SU-DHL-6 (cell line): ENCODE data around the gene NAV2.

ENCODE experiments used
- H2AFZ ChIP-seq: fragments of 200-600 bp; sonication (generic); 2 replicates; pipeline ENCODE4 v1.6.1; 2014; ENCODE audit warnings: low read depth, mild to moderate bottlenecking, moderate library complexity, mixed read lengths, antibody characterized with exemption, low read length; ENCODE audit not compliant: severe bottlenecking
- H3F3A ChIP-seq: fragments of 200-600 bp; shearing (Covaris generic); 2 replicates; pipeline ENCODE4 v1.6.0; 2016; ENCODE audit warnings: antibody characterized with exemption, mild to moderate bottlenecking; ENCODE audit not compliant: insufficient read depth
- H3K27ac ChIP-seq: fragments of 200-600 bp; sonication (generic); 2 replicates; pipeline ENCODE4 v1.5.1; 2016; ENCODE audit warnings: low read depth, mild to moderate bottlenecking, low read length, moderate library complexity, mixed read lengths
- H3K27me3 ChIP-seq: fragments of 200-600 bp; sonication (generic), shearing (Covaris generic); 2 replicates; pipeline ENCODE4 v1.6.0; 2014; ENCODE audit warnings: mild to moderate bottlenecking, low read length
- H3K36me3 ChIP-seq: fragments of 200-600 bp; sonication (generic); 2 replicates; pipeline ENCODE4 v1.6.1; 2014; ENCODE audit warnings: mild to moderate bottlenecking, low read length, mixed read lengths
- H3K4me2 ChIP-seq: fragments of 300-600, 200-600 bp; shearing (Covaris generic), sonication (generic); 2 replicates; pipeline ENCODE4 v1.6.0; 2014; ENCODE audit warnings: low read length, low read depth, mild to moderate bottlenecking; ENCODE audit not compliant: poor library complexity, severe bottlenecking
- H3K4me3 ChIP-seq: fragments of 200-600 bp; sonication (generic); 2 replicates; pipeline ENCODE4 v1.5.1; 2014; ENCODE audit warnings: antibody characterized with exemption, low read length, mild to moderate bottlenecking, mixed read lengths; ENCODE audit not compliant: insufficient read depth, poor library complexity, severe bottlenecking
- H3K79me2 ChIP-seq: fragments of 200-600 bp; sonication (generic); 2 replicates; pipeline ENCODE4 v1.6.1; 2014; ENCODE audit warnings: mild to moderate bottlenecking, low read length, moderate library complexity; ENCODE audit not compliant: insufficient read depth
- H3K9ac ChIP-seq: fragments of 200-600 bp; sonication (generic); 2 replicates; pipeline ENCODE4 v1.7.0; 2014; ENCODE audit warnings: mild to moderate bottlenecking, low read length
- H3K9me2 ChIP-seq: fragments of 200-600 bp; sonication (generic); replicated peaks from 2 replicates; pipeline ENCODE4 v1.6.1; 2014; ENCODE audit warnings: low read length; ENCODE audit not compliant: insufficient read depth
- H3K9me3 ChIP-seq: fragments of 200-600 bp; sonication (generic); 2 replicates; pipeline ENCODE4 v1.6.1; 2014; ENCODE audit warnings: low read length, mixed read lengths; ENCODE audit not compliant: insufficient read depth
- H4K20me1 ChIP-seq: fragments of 200-600 bp; sonication (generic); 2 replicates; pipeline ENCODE4 v1.6.1; 2014; ENCODE audit warnings: low read depth, mild to moderate bottlenecking, antibody characterized with exemption, low read length, moderate library complexity, mixed read lengths
- EZH2phosphoT487 ChIP-seq: fragments of 200-600 bp; sonication (generic), shearing (Covaris generic); conservative IDR thresholded peaks from 2 replicates; pipeline ENCODE4 v1.6.1; 2018; ENCODE audit warnings: mild to moderate bottlenecking, antibody characterized with exemption, low read length, moderate library complexity, mixed read lengths
- TF ChIP-seq, protein P1 (sequence below): fragments of 200-600 bp; sonication (generic); IDR thresholded peaks from one replicate; pipeline ENCODE4 v1.5.1; 2017; ENCODE audit warnings: antibody characterized with exemption, mild to moderate bottlenecking, low read length, moderate library complexity; ENCODE audit not compliant: insufficient read depth, poor library complexity, severe bottlenecking

Gene NAV2

DNA sequence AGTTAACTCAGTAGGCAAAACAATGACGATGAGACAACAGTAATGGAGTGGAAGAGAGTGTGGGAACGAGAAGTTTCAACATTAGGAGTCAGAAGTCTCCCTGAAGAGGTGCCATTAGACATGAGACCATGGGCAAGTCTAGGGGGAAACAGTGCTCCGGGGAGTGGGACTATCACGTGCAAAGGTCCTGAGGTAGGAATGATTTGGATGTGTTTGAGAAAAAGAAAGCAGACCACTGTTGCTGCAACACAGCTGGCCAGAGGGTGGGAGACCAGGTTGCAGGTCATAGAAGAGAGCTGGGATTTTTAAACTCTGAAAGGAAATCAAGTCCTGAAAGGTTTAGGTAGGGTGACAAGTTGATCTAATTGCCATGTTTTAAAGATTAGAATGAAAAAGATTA, 63.0 kb downstream of the NAV2 start:
- Histone ChIP-seq H3K9me2 (no peaks in the 10 kb centered on the region), H3K4me2 (no peak overlapping the region), H3K36me3 (no peaks in the 10 kb centered on the region), H3K27me3 (no peaks in the 10 kb centered on the region), H3F3A (no peaks in the 10 kb centered on the region), H3K79me2 (no peaks in the 10 kb centered on the region), H3K4me3 (no peak overlapping the region), H2AFZ (no peak overlapping the region), H3K9ac (no peak overlapping the region), H3K27ac (no peak overlapping the region), H3K9me3 (no peaks in the 10 kb centered on the region), H4K20me1 (no peaks in the 10 kb centered on the region)
- TF ChIP-seq EZH2phosphoT487, result no peak
- TF ChIP-seq, protein P1, sequence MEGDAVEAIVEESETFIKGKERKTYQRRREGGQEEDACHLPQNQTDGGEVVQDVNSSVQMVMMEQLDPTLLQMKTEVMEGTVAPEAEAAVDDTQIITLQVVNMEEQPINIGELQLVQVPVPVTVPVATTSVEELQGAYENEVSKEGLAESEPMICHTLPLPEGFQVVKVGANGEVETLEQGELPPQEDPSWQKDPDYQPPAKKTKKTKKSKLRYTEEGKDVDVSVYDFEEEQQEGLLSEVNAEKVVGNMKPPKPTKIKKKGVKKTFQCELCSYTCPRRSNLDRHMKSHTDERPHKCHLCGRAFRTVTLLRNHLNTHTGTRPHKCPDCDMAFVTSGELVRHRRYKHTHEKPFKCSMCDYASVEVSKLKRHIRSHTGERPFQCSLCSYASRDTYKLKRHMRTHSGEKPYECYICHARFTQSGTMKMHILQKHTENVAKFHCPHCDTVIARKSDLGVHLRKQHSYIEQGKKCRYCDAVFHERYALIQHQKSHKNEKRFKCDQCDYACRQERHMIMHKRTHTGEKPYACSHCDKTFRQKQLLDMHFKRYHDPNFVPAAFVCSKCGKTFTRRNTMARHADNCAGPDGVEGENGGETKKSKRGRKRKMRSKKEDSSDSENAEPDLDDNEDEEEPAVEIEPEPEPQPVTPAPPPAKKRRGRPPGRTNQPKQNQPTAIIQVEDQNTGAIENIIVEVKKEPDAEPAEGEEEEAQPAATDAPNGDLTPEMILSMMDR, result no peak

DNA sequence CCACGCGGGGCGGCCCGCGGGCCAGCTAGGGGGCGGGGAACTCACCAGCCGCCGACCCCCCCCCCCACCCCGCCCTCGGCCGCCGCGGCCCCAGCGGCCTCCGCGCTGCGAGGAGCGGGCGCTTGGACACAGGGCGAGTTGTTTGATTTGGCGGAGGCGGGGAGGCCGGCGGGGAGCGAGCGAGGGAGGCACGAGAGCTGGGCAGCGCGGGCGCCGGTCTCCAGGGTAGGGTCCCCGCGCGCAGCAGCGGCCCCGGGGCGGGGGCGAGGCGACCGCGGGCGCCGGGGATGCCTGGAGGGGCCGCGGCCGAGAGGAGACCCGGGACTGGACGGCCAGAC, 64.4 kb downstream of the NAV2 start:
- Histone ChIP-seq H2AFZ (no peak overlapping the region), H3F3A (no peaks in the 10 kb centered on the region), H3K27me3 (no peaks in the 10 kb centered on the region), H3K9me3 (no peaks in the 10 kb centered on the region), H3K9ac (no peak overlapping the region), H3K79me2 (no peaks in the 10 kb centered on the region), H3K36me3 (no peaks in the 10 kb centered on the region), H3K9me2 (no peaks in the 10 kb centered on the region), H3K4me2 (no peak overlapping the region), H3K27ac (no peak overlapping the region), H4K20me1 (no peaks in the 10 kb centered on the region), H3K4me3 (no peak overlapping the region)
- TF ChIP-seq, protein P1, result no peak
- no peak for TF ChIP-seq EZH2phosphoT487

DNA sequence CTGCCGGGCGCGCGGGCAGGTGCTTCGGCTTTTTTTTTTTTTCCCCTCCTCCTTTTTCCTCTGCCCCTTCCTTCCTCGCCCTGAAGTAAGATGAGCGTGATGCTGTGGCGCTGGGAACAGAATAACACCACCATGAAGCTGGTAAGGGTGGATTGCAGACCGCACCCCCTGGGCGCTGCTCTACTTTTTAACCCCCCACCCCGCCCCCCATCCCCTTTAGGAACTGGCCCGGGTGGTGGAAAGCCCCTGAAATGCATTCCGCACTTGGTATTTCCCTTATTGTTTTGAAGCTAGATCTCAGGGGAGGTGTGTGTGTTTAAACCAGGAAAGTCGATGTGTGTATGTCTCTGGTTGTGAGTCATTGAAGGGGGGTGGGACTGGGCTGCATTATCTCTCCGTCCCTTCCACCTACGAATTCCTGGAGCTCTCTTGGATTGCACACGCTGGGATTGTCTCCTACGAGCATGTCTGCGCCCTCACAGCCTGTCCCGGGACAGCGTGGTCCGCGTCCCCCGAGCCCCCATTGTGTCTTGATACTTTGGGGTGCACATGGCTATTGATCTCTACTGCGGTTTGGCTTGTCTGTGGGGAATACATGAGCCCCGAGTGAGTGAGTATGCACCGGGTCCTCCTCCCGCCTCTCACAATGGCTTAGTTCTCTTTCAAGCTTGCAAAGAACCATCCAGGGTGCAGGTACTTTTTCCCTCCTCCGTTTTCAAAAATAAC, 64.9 kb downstream of the NAV2 start:
- no peak overlapping the region for H3K4me3 ChIP-seq
- no peak overlapping the region for H3K9ac ChIP-seq
- H4K20me1 ChIP-seq, result no peaks in the 10 kb centered on the region
- no peaks in the 10 kb centered on the region for H3K9me3 ChIP-seq
- H3K36me3 ChIP-seq, result no peaks in the 10 kb centered on the region
- no peaks in the 10 kb centered on the region for H3F3A ChIP-seq
- H3K79me2 ChIP-seq, result no peaks in the 10 kb centered on the region
- no peak for TF ChIP-seq EZH2phosphoT487
- 0 out of 2 replicates have a peak, but pooled peaks cover 4% of the 10 kb centered on the region for H3K27me3 ChIP-seq
- no peak overlapping the region for H3K27ac ChIP-seq
- no peak overlapping the region for H3K4me2 ChIP-seq
- no peak overlapping the region for H2AFZ ChIP-seq
- H3K9me2 ChIP-seq, result no peaks in the 10 kb centered on the region

DNA sequence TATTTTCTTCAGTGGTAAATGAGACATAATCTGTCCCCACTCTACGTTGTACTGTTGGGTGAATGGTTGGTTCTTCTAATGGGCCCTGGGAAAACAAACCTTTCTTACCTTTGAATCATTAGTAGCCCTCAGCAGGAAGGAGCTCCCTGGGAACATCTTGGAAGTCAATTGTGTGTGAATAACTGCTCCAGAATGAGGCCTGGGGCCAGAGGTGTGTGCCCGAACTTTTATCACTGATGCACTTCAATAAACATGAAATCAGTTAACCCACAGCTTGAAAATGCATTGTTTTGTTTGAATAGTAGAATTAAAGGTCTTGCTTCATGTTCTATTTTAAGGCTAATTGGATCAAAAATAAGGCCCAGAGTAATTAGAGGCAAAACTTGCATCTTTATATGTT, 67.1 kb downstream of the NAV2 start:
- TF ChIP-seq, protein P1, result no peak
- TF ChIP-seq EZH2phosphoT487, result no peak
- Histone ChIP-seq H3K9me3 (no peaks in the 10 kb centered on the region), H3K9ac (no peak overlapping the region), H3K79me2 (no peaks in the 10 kb centered on the region), H3F3A (no peaks in the 10 kb centered on the region), H3K27me3 (0 out of 2 replicates have a peak, but pooled peaks cover 4% of the 10 kb centered on the region), H3K27ac (no peak overlapping the region), H3K36me3 (no peaks in the 10 kb centered on the region), H3K9me2 (no peaks in the 10 kb centered on the region), H2AFZ (no peak overlapping the region), H3K4me3 (no peak overlapping the region), H4K20me1 (no peaks in the 10 kb centered on the region), H3K4me2 (no peak overlapping the region)
